H1 (cell line): Measurements from ENCODE around the gene IL21R. TPM values are rescaled to one million over a fixed set of nuclear protein-coding genes. Genes with fewer than 3 reads are reported as not detected.

Source experiments
- EP300 ChIP-seq, 2 experiments: IDR thresholded peaks; 1 replicate in 1 of 2; 2 replicates in 1 of 2; pipeline ENCODE4 v1.6.1; 2011 to 2012; ENCODE audit warnings: low read depth in 2 of 2, low read length in 2 of 2, mild to moderate bottlenecking in 2 of 2, borderline replicate concordance in 1 of 2, inconsistent platforms in 1 of 2, moderate library complexity in 1 of 2
- POLR2AphosphoS5 ChIP-seq: IDR thresholded peaks from 2 replicates; pipeline ENCODE4 v1.6.1; 2011; ENCODE audit warnings: low read depth, low read length
- polyA plus RNA-seq, 7 experiments: library from polyadenylated mRNA; depleted of rRNA in 3 of 7; stranded (reverse) in 5 of 7; unstranded in 2 of 7; fragments of >200 nt in 5 of 7; fragments of 200-250 nt in 2 of 7; gene quantifications; 1 replicate in 5 of 7; 2 replicates in 1 of 7; 4 replicates in 1 of 7; pipeline versions ENCODE4 v1.2.1 to v1.2.3, GENCODE V29; 2011 to 2013; ENCODE audit warnings: missing spikeins in 2 of 7, mixed read lengths in 2 of 7
- total RNA-seq: library from RNA; stranded (reverse); fragmentation: NEBNext Ultra II Directional; extraction: Animal tissue kit (Norgen Biotek cat#: 25700); gene quantifications from 2 replicates; pipeline ENCODE4 v1.2.1, GENCODE V29; 2021

Gene IL21R
- total and polyA plus RNA-seq, 2 of the 8 experiments (the other 6 are each of a cell fraction or from before 2014, with no cell fraction given): 0.34 to 0.70 TPM

GRCh38 chr16:27427538-27427937, 25.6 kb downstream of the IL21R start (continued):
- TF ChIP-seq POLR2AphosphoS5 (no peak), EP300 (IDR thresholded peaks at IDR 0.05; ENCODE audit: borderline replicate concordance in 1 of 2, low read depth in 2 of 2, low read length in 2 of 2) (no peak)
